Neural progenitor cell (in vitro differentiated cells): ENCODE data around the gene C1QTNF1. TPM values are rescaled to one million over a fixed set of nuclear protein-coding genes. Genes with fewer than 3 reads are reported as not detected.

Source experiments
- DNase-seq: peaks from one replicate; pipeline ENCODE4 v3.0.0-alpha.2; 2016; ENCODE audit warnings: low spot score
- H2AFZ ChIP-seq: fragments of 200-600 bp; sonication (generic); replicated peaks from 2 replicates; pipeline ENCODE4 v1.6.1; 2016; ENCODE audit warnings: antibody characterized with exemption
- H3F3A ChIP-seq: fragments of 200-600 bp; sonication (generic); 2 replicates; pipeline ENCODE4 v1.6.1; 2016; ENCODE audit warnings: antibody characterized with exemption, low read depth
- H3K27ac ChIP-seq: fragments of 200-600 bp; sonication (generic); 2 replicates; pipeline ENCODE4 v1.5.1; 2016; ENCODE audit warnings: mild to moderate bottlenecking
- H3K27me3 ChIP-seq: fragments of 200-600 bp; sonication (generic); 2 replicates; pipeline ENCODE4 v1.6.1; 2016; ENCODE audit warnings: mild to moderate bottlenecking, moderate library complexity
- H3K36me3 ChIP-seq: fragments of 200-600 bp; sonication (generic); 2 replicates; pipeline ENCODE4 v1.5.1; 2016
- H3K4me1 ChIP-seq: fragments of 200-600 bp; sonication (generic); 2 replicates; pipeline ENCODE4 v1.6.1; 2016; ENCODE audit warnings: mixed run types
- H3K4me2 ChIP-seq: fragments of 200-600 bp; sonication (generic); 2 replicates; pipeline ENCODE4 v1.6.1; 2016
- H3K4me3 ChIP-seq: fragments of 200-600 bp; sonication (generic); 2 replicates; pipeline ENCODE4 v1.5.1; 2016
- H3K79me2 ChIP-seq: fragments of 200-600 bp; sonication (generic); 2 replicates; pipeline ENCODE4 v1.6.1; 2016; ENCODE audit warnings: low read depth
- H3K9ac ChIP-seq: fragments of 200-600 bp; sonication (generic); 2 replicates; pipeline ENCODE4 v1.6.1; 2016
- H3K9me3 ChIP-seq: fragments of 200-600 bp; sonication (generic); 2 replicates; pipeline ENCODE4 v1.5.1; 2016; ENCODE audit warnings: low read depth
- H4K20me1 ChIP-seq: fragments of 200-600 bp; sonication (generic); 2 replicates; pipeline ENCODE4 v1.6.1; 2016; ENCODE audit warnings: low read depth
- H3K27ac Mint-ChIP-seq: 3 replicates; pipeline ENCODE4 v1.8.0; 2021; ENCODE audit warnings: mixed read lengths
- H3K27me3 Mint-ChIP-seq: 2 replicates; pipeline ENCODE4 v1.8.0; 2022; ENCODE audit warnings: low read depth, mild to moderate bottlenecking, inconsistent platforms, moderate library complexity, mixed read lengths; ENCODE audit not compliant: insufficient read depth
- H3K36me3 Mint-ChIP-seq: 3 replicates; pipeline ENCODE4 v1.8.0; 2021; ENCODE audit warnings: mixed read lengths
- H3K4me1 Mint-ChIP-seq: 3 replicates; pipeline ENCODE4 v1.8.0; 2021; ENCODE audit warnings: mixed read lengths
- H3K4me3 Mint-ChIP-seq: 3 replicates; pipeline ENCODE4 v1.8.0; 2021; ENCODE audit warnings: mild to moderate bottlenecking, moderate library complexity, mixed read lengths
- H3K9me3 Mint-ChIP-seq: 3 replicates; pipeline ENCODE4 v1.8.0; 2020; ENCODE audit warnings: mixed read lengths
- CTCF ChIP-seq: fragments of 200-600 bp; sonication (generic); IDR thresholded peaks from 2 replicates; pipeline ENCODE4 v1.5.1; 2017; ENCODE audit warnings: antibody characterized with exemption, mild to moderate bottlenecking
- EZH2 ChIP-seq: fragments of 200-600 bp; sonication (generic); IDR thresholded peaks from 2 replicates; pipeline ENCODE4 v1.6.1; 2017; ENCODE audit warnings: antibody characterized with exemption, mild to moderate bottlenecking, moderate library complexity
- EZH2phosphoT487 ChIP-seq: fragments of 200-600 bp; sonication (generic); IDR thresholded peaks from 2 replicates; pipeline ENCODE4 v1.6.1; 2017; ENCODE audit warnings: antibody characterized with exemption
- total RNA-seq: library from RNA; depleted of rRNA; stranded (reverse); fragments of >200 nt; gene quantifications from 2 replicates; pipeline ENCODE4 v1.2.3, GENCODE V29; 2015; ENCODE audit warnings: low replicate concordance

The C1QTNF1 gene
- total RNA-seq, 1 donor from 2014 or later, result 1.4 TPM

- Histone ChIP-seq H3K9ac (no peak overlapping the region), H4K20me1 (no peaks in the 10 kb centered on the region), H3K27me3 (no peaks in the 10 kb centered on the region), H3K79me2 (no peaks in the 10 kb centered on the region), H3K36me3 (no peaks in the 10 kb centered on the region), H3K27ac (no peak overlapping the region), H3K4me2 (no peak overlapping the region), H3K4me1 (no peaks in the 10 kb centered on the region), H2AFZ (no peak overlapping the region), H3F3A (no peaks in the 10 kb centered on the region), H3K4me3 (no peak overlapping the region), H3K9me3 (no peaks in the 10 kb centered on the region)
- no peaks in the 10 kb centered on the region for H3K36me3 Mint-ChIP-seq
- no peak for TF ChIP-seq EZH2phosphoT487
- TF ChIP-seq CTCF, result no peak
- no peak for TF ChIP-seq EZH2
- H3K27ac Mint-ChIP-seq, result no peak overlapping the region
- H3K27me3 Mint-ChIP-seq, result peaks cover 10% of the 10 kb centered on the region
- no peak for DNase-seq
- H3K4me3 Mint-ChIP-seq, result no peak overlapping the region
- no peaks in the 10 kb centered on the region for H3K4me1 Mint-ChIP-seq
- H3K9me3 Mint-ChIP-seq, result peaks cover 12% of the 10 kb centered on the region
Observed at GRCh38 chr17:79057737-79058385, 33.9 kb downstream of the C1QTNF1 start.

GRCh38 chr17:79062691-79063090, 38.7 kb downstream of the C1QTNF1 start:
- no peaks in the 10 kb centered on the region for H3K36me3 Mint-ChIP-seq
- no peaks in the 10 kb centered on the region for H3K9me3 ChIP-seq
- no peaks in the 10 kb centered on the region for H3K4me1 Mint-ChIP-seq
- H4K20me1 ChIP-seq, result no peaks in the 10 kb centered on the region
- no peak overlapping the region for H2AFZ ChIP-seq
- no peaks in the 10 kb centered on the region for H3K4me1 ChIP-seq
- H3K36me3 ChIP-seq, result no peaks in the 10 kb centered on the region
- H3K9me3 Mint-ChIP-seq, result peaks cover 4% of the 10 kb centered on the region
- no peak overlapping the region for H3K4me3 ChIP-seq
- H3K27me3 Mint-ChIP-seq, result peaks cover 10% of the 10 kb centered on the region
- no peak for DNase-seq
- H3K27ac ChIP-seq, result no peak overlapping the region
- H3K27me3 ChIP-seq, result no peaks in the 10 kb centered on the region
- TF ChIP-seq EZH2 (no peak), EZH2phosphoT487 (no peak), CTCF (no peak)
- H3F3A ChIP-seq, result no peaks in the 10 kb centered on the region
- H3K79me2 ChIP-seq, result no peaks in the 10 kb centered on the region
- H3K9ac ChIP-seq, result no peak overlapping the region
- peak overlapping the region; percentile 63 for H3K27ac Mint-ChIP-seq
- H3K4me2 ChIP-seq, result no peak overlapping the region
- no peak overlapping the region for H3K4me3 Mint-ChIP-seq

- H3K4me1 ChIP-seq, result no peaks in the 10 kb centered on the region
- H2AFZ ChIP-seq, result no peak overlapping the region
- H3K4me1 Mint-ChIP-seq, result no peaks in the 10 kb centered on the region
- TF ChIP-seq EZH2phosphoT487 (no peak), CTCF (no peak), EZH2 (no peak)
- peaks cover 6% of the 10 kb centered on the region for H3K27me3 Mint-ChIP-seq
- H3K79me2 ChIP-seq, result no peaks in the 10 kb centered on the region
- no peaks in the 10 kb centered on the region for H3K36me3 ChIP-seq
- no peak overlapping the region for H3K4me3 ChIP-seq
- H3K4me3 Mint-ChIP-seq, result no peak overlapping the region
- H4K20me1 ChIP-seq, result no peaks in the 10 kb centered on the region
- no peaks in the 10 kb centered on the region for H3K9me3 ChIP-seq
- no peaks in the 10 kb centered on the region for H3K9me3 Mint-ChIP-seq
- H3K27ac ChIP-seq, result no peak overlapping the region
- H3K36me3 Mint-ChIP-seq, result no peaks in the 10 kb centered on the region
- H3K27me3 ChIP-seq, result no peaks in the 10 kb centered on the region
- no peak overlapping the region for H3K27ac Mint-ChIP-seq
- no peak overlapping the region for H3K4me2 ChIP-seq
- DNase-seq, result no peak
- H3F3A ChIP-seq, result no peaks in the 10 kb centered on the region
- no peak overlapping the region for H3K9ac ChIP-seq
Observed at GRCh38 chr17:79064026-79064425, 40.1 kb downstream of the C1QTNF1 start.
